Measurements from ENCODE around the gene DACT2. TPM values are rescaled to one million over a fixed set of nuclear protein-coding genes. Genes with fewer than 3 reads are reported as not detected.

Gene DACT2
- total and polyA plus RNA-seq, 9 of the 15 experiments (the other 6 are each of a cell fraction or from before 2014, with no cell fraction given) = not detected

- Histone ChIP-seq H3K9me3 (replicated peaks; ENCODE audit: control insufficient read depth, insufficient read depth, low read depth, low read length) (no peaks in the 10 kb centered on the region), H2AFZ (ENCODE audit: low read depth, low read length) (peak overlapping the region; percentile 69), H3K27ac (ENCODE audit: extremely low read depth, low read depth, low read length) (no peak overlapping the region), H3K9ac (ENCODE audit: insufficient read depth in 1 of 2, low read depth in 2 of 2, low read length in 2 of 2) (no peak overlapping the region), H3K27me3 (ENCODE audit: control insufficient read depth in 2 of 2, insufficient read depth in 2 of 2, low read length in 2 of 2) (peaks cover 0 to 16% of the 10 kb centered on the region in 2 experiments; a peak in 2 of 5 replicates), H3K36me3 (ENCODE audit: control insufficient read depth, insufficient read depth, low read length) (no peaks in the 10 kb centered on the region), H3K4me1 (replicated peaks in 1 of 2; ENCODE audit: control insufficient read depth in 2 of 2, insufficient read depth in 2 of 2, low read length in 2 of 2) (no peaks in the 10 kb centered on the region), H3K9me1 (ENCODE audit: control insufficient read depth, insufficient read depth, low read length) (no peaks in the 10 kb centered on the region), H3K79me2 (ENCODE audit: control insufficient read depth, insufficient read depth, low read length) (no peaks in the 10 kb centered on the region), H3K4me3 (no peak overlapping the region), H3K4me2 (ENCODE audit: insufficient read depth, low read length) (peak overlapping the region; percentile 13; the same call in 1 of the 2 replicates), H4K20me1 (replicated peaks; ENCODE audit: control insufficient read depth, insufficient read depth, low read length) (no peaks in the 10 kb centered on the region)
- in situ Hi-C loops (cut with MboI) (no loop called here), intact Hi-C loops (cut with micrococcal nuclease) (no loop called here)
- ChIA-PET CTCF (ENCODE audit: low intra/inter-chr PET ratio) (no interaction called here), POLR2A (interaction anchor here (1.3 kb wide), 1 partner anchor 142 kb away, joined by 3 read pairs; no protein-coding TSS in a partner anchor)
- 9% methylated on average over 5 of the region's 5 CpGs for WGBS (ENCODE audit: insufficient coverage, low coverage, missing lambda C conversion rate)
- FAIRE-seq (peak; percentile 86), DNase-seq (ENCODE audit: extremely low read depth in 1 of 4, low spot score in 3 of 4) (peak; percentile 53 to 83 (median 72)), ATAC-seq (peak; percentile 93)
- BruUV-seq (replicated peaks) = no TSS peak
- no peak for TF ChIP-seq TSC22D4 (tag; IDR thresholded peaks at IDR 0.05)
- TF ChIP-seq ZBTB40 (IDR thresholded peaks at IDR 0.05) = 0 out of 2 replicates have a peak, but pooled peaks have one; percentile 13
- no peak for TF ChIP-seq ZBTB40 (CRISPR knock-in tag; IDR thresholded peaks at IDR 0.05)
- peak; percentile 61 to 65 (median 63) for TF ChIP-seq CTCF (IDR thresholded peaks at IDR 0.05 in 2 of 3, conservative IDR thresholded peaks at IDR 0.05 in 1 of 3; ENCODE audit: insufficient read depth in 2 of 3, low read depth in 1 of 3, low read length in 3 of 3)
- TF ChIP-seq CTCFL (IDR thresholded peaks at IDR 0.05; ENCODE audit: borderline replicate concordance, insufficient read depth, low read depth, low read length, poor library complexity, severe bottlenecking) = peak; percentile 7
- TF ChIP-seq MYC (IDR thresholded peaks at IDR 0.05; ENCODE audit: low read depth, low read length) = peak; percentile 29; the same call in 1 of the 2 replicates
- no peak for TF ChIP-seq MYC (CRISPR knock-in tag; IDR thresholded peaks at IDR 0.05; ENCODE audit: borderline replicate concordance, low read depth)
- TF ChIP-seq CREM (IDR thresholded peaks at IDR 0.05; ENCODE audit: low read depth) = peak; percentile 44; the same call in 1 of the 2 replicates
- no peak for TF ChIP-seq ZNF778 (CRISPR knock-in tag; IDR thresholded peaks at IDR 0.05)
Measured at GRCh38 chr6:168333039-168333438, 13.5 kb upstream of the DACT2 start.
